NCI-H1417 (cell line): Measurements from ENCODE around the gene MFSD2B.
A peak's percentile ranks its signal among the peaks of the same experiment; 100 is the strongest.
"Not testable (repeated sequence)": the region's sequence is repeated elsewhere in the genome, so short reads cannot be mapped to it uniquely, and the experiment has no call there.

ENCODE experiments used
- DNase-seq, 3 experiments: peaks; one replicate each; lab custom pipeline; 2025; lab: John Stamatoyannopoulos, UW

Gene MFSD2B

GRCh38 chr2:24009680-24010476, at the start of gene MFSD2B:
MFSD2B (plus strand) TSS chr2:24010085; CDS start chr2:24010097, 12 bp downstream.
- no peak for DNase-seq

GRCh38 chr2:23967846-23968245, 42.0 kb upstream of the MFSD2B start:
- no peak for DNase-seq

- no peak for DNase-seq
These were observed 33.0 kb upstream of the MFSD2B start for GRCh38 chr2:23976883-23977282.

- peak in 2 of 3 experiments; percentile 8 to 53 for DNase-seq
These were observed 21.5 kb upstream of the MFSD2B start for GRCh38 chr2:23988371-23988770.

GRCh38 chr2:23992931-23993330, 17.0 kb upstream of the MFSD2B start:
- no peak for DNase-seq

GRCh38 chr2:23993736-23994269, 16.1 kb upstream of the MFSD2B start:
- DNase-seq: no peak

GRCh38 chr2:23994567-23994966, 15.3 kb upstream of the MFSD2B start:
- no peak for DNase-seq

- no peak for DNase-seq
These were observed 2.2 kb upstream of the MFSD2B start for GRCh38 chr2:24007693-24008092.

- DNase-seq: no peak
These were observed 1.1 kb upstream of the MFSD2B start for GRCh38 chr2:24008672-24009366.

- DNase-seq: no peak
These were observed 562 bp upstream of the MFSD2B start for GRCh38 chr2:24009367-24009679.

GRCh38 chr2:24010477-24011249, 778 bp downstream of the MFSD2B start:
- no peak for DNase-seq

GRCh38 chr2:24011250-24012104, 1.6 kb downstream of the MFSD2B start:
- no peak for DNase-seq

GRCh38 chr2:24012521-24013188, 2.8 kb downstream of the MFSD2B start:
- no peak for DNase-seq

GRCh38 chr2:24014902-24015301, 5.0 kb downstream of the MFSD2B start:
- not testable (repeated sequence) for DNase-seq

GRCh38 chr2:24015562-24016375, 5.9 kb downstream of the MFSD2B start:
- DNase-seq: peak in 1 of 3 experiments; percentile 21

GRCh38 chr2:24016376-24016761, 6.5 kb downstream of the MFSD2B start:
- no peak for DNase-seq

GRCh38 chr2:24016853-24017703, 7.2 kb downstream of the MFSD2B start:
- no peak for DNase-seq

- DNase-seq: no peak
These were observed 7.8 kb downstream of the MFSD2B start for GRCh38 chr2:24017711-24018110.

GRCh38 chr2:24018241-24018640, 8.4 kb downstream of the MFSD2B start:
- no peak for DNase-seq
